ENCODE measurements around the gene OR5H1. TPM values are rescaled to one million over a fixed set of nuclear protein-coding genes. Genes with fewer than 3 reads are reported as not detected.
"Not testable (repeated sequence)": the region's sequence is repeated elsewhere in the genome, so short reads cannot be mapped to it uniquely, and the experiment has no call there.

Gene OR5H1
- total RNA-seq, 2 experiments from 2014 or later: not detected

DNA sequence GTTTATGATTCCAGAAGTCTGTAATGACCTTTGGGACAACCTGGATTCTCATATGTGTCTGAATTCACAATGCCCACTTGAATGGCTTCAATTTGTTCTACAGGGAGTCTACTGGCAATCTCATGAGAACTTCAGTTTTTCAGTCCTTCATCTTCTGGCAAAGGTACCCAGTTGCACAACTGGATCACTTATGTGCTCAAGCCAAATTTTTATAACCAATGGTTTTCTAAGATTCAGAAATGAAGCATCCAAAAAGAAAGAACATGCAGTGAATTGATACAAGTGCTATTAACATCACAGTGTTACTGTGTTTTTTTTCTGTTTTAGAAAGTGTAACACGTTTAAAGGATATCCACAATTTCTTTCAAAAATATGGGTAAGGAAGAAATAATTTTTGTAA lies 16.7 kb downstream of the OR5H1 start, which contains the start of gene OR5H14:
OR5H14 (plus strand) TSS at position 301 of the 400 bp plus-strand sequence. CDS start 1,907 bp downstream, outside the sequence.
- DNase-seq (no peak), ATAC-seq (no peak)
- ChIA-PET CTCF (no interaction called here), POLR2A (no interaction called here)
- Mint-ChIP-seq H3K4me3 (no peak within 1 kb of the TSS), H3K4me1 (no peaks in the 10 kb centered on the region), H3K27ac (no peak within 1 kb of the TSS), H3K36me3 (ENCODE audit: low read depth) (no peaks in the 10 kb centered on the region), H3K27me3 (peaks cover 6% of the 10 kb centered on the region), H3K9me3 (ENCODE audit: low read depth) (peaks cover 5% of the 10 kb centered on the region)
- intact Hi-C loops (cut with DNase I, micrococcal nuclease): no loop called here

DNA sequence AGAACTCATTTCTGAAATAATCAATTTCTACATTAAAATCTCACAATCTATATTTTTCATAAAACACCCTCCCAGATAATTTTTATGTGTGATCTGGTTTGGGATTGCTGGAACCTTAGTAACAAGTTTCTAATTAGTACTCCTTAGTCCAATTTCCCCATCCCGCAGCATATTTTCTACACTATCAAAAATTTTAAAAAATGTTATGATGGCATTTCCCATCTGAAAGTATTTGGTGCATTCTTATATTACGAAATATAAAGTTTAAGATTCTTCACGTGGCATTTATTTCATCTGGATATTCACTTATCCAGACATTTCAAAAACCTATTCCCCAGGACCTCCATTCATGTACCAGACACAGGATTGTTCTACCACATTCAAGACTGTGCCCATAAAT lies 18.2 kb downstream of the OR5H1 start:
- Mint-ChIP-seq H3K4me1 (no peaks in the 10 kb centered on the region), H3K36me3 (ENCODE audit: low read depth) (no peaks in the 10 kb centered on the region), H3K4me3 (no peak overlapping the region), H3K27ac (no peak overlapping the region), H3K9me3 (ENCODE audit: low read depth) (peaks cover 5% of the 10 kb centered on the region), H3K27me3 (peaks cover 3% of the 10 kb centered on the region)
- ATAC-seq (no peak), DNase-seq (no peak)
- ChIA-PET POLR2A (no interaction called here), CTCF (no interaction called here)
- intact Hi-C loops (cut with DNase I, micrococcal nuclease): no loop called here

DNA sequence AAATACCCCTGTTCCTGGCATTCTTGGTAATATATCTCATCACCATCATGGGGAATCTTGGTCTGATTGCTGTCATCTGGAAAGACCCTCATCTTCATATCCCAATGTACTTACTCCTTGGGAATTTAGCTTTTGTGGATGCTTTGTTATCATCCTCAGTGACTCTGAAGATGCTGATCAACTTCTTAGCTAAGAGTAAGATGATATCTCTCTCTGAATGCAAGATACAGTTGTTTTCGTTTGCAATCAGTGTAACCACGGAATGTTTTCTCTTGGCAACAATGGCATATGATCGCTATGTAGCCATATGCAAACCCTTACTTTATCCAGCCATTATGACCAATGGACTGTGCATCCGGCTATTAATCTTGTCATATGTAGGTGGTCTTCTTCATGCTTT lies 18.9 kb downstream of the OR5H1 start:
- H3K27me3 Mint-ChIP-seq; DNase-seq; H3K4me3 Mint-ChIP-seq; CTCF ChIA-PET; H3K9me3 Mint-ChIP-seq (ENCODE audit: low read depth); H3K4me1 Mint-ChIP-seq; intact Hi-C loops (cut with DNase I, micrococcal nuclease); H3K27ac Mint-ChIP-seq; H3K36me3 Mint-ChIP-seq (ENCODE audit: low read depth); POLR2A ChIA-PET; ATAC-seq: not testable (repeated sequence)

DNA sequence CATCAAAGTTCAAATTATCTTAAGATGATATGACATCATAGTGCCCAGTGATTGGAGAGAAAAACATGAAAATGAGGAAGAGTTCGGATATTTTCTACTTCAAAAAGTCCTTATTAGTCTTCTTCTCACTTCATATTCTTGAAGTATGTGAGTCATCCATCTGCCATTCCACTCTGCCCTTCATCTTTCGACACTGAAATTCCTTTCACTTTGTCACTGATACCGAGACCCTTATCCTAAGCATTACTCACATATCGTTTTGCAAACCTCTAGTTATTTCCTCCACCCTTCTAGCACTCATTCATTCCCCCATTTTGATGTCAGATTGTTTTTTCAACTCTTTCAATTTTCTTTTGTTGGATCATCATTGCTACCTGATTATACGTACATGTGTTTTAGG lies 20.7 kb downstream of the OR5H1 start:
- intact Hi-C loops (cut with DNase I, micrococcal nuclease): loop anchor here in 1 of 2 experiments (10.0 kb wide), 1 partner anchor 56 kb away; no protein-coding TSS in a partner anchor
- ChIA-PET POLR2A (no interaction called here), CTCF (no interaction called here)
- Mint-ChIP-seq H3K27me3 (peaks cover 3% of the 10 kb centered on the region), H3K27ac (no peak overlapping the region), H3K4me3 (no peak overlapping the region), H3K4me1 (no peaks in the 10 kb centered on the region), H3K36me3 (ENCODE audit: low read depth) (no peaks in the 10 kb centered on the region), H3K9me3 (ENCODE audit: low read depth) (peaks cover 5% of the 10 kb centered on the region)
- ATAC-seq (no peak), DNase-seq (no peak)

DNA sequence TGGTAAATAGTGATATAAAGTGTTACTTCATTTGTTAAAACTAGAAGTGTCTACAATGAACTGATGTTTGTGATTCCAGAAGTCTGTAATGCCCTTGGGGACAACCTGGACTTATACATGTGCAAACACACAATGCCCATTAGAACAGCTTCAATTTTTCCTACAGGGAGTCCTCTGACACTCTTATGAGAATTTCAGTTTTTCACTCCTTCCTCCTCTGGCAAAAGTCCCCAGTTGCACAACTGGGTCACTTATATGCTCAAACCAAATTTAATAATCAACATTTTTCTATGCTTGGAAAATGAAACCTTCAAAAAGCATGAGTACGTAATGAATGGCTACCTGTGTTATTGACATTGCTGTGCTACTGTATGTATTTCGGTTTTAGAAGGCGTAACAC lies 35.9 kb downstream of the OR5H1 start, which contains the start of gene OR5H15:
OR5H15 (plus strand) TSS at position 301 of the 400 bp plus-strand sequence. CDS start 2,004 bp downstream, outside the sequence.
- no peaks in the 10 kb centered on the region for H3K9me3 Mint-ChIP-seq (ENCODE audit: low read depth)
- no peak within 1 kb of the TSS for H3K27ac Mint-ChIP-seq
- H3K4me1 Mint-ChIP-seq: no peaks in the 10 kb centered on the region
- POLR2A ChIA-PET: no interaction called here
- DNase-seq (no peak), ATAC-seq (no peak)
- CTCF ChIA-PET: no interaction called here
- no peak within 1 kb of the TSS for H3K4me3 Mint-ChIP-seq
- no peaks in the 10 kb centered on the region for H3K36me3 Mint-ChIP-seq (ENCODE audit: low read depth)
- intact Hi-C loops (cut with DNase I, micrococcal nuclease): no loop called here
- peaks cover 4% of the 10 kb centered on the region for H3K27me3 Mint-ChIP-seq

DNA sequence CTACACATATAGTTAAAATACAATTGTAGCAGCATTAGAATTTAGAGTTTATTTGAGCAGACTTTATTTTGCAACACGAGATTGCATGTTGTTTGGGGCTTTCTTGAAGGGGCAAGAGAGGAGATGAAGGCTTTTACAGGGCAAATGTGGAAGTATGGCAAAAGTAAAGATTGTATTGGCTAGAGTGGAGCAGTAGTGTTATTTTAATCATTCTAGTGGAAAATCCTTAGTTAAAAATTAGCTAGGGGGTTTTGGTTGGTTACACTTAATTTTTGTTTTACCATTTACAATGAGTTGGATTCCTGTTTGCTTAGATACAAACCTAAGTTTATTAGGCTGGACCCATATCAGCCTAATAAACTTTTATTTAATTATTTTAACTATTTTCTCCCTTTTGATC lies 40.5 kb downstream of the OR5H1 start:
- DNase-seq: no peak
- CTCF ChIA-PET: interaction anchor here (1.6 kb wide), 1 partner anchor 8 kb away, joined by 4 read pairs; no protein-coding TSS in a partner anchor
- H3K27ac Mint-ChIP-seq: no peak overlapping the region
- H3K27me3 Mint-ChIP-seq: peaks cover 6% of the 10 kb centered on the region
- ATAC-seq: no peak
- H3K4me3 Mint-ChIP-seq: no peak overlapping the region
- H3K4me1 Mint-ChIP-seq: no peaks in the 10 kb centered on the region
- POLR2A ChIA-PET: no interaction called here
- intact Hi-C loops (cut with DNase I, micrococcal nuclease): no loop called here
- peaks cover 2% of the 10 kb centered on the region for H3K9me3 Mint-ChIP-seq (ENCODE audit: low read depth)
- H3K36me3 Mint-ChIP-seq (ENCODE audit: low read depth): no peaks in the 10 kb centered on the region

DNA sequence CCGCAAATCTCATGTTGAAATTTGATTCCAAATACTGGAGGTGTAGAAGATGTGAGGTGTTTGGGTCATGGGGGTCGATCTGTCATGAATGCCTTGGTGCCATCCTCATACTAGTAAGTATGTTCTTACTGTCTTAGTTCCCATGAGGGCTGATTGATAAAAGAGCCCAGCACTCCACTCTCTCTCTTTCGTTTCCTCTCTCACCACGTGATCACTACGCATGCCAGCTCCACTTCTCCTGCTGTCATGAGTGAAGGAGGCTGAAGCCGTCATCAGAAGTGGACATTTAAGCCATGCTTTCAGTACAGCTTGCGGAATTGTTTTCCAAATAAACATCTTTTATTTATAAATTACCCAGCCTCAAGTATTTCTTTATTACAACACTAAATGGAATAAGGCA lies 42.1 kb downstream of the OR5H1 start:
- Mint-ChIP-seq H3K4me1 (no peaks in the 10 kb centered on the region), H3K9me3 (ENCODE audit: low read depth) (peaks cover 2% of the 10 kb centered on the region), H3K27ac (no peak overlapping the region), H3K27me3 (peaks cover 6% of the 10 kb centered on the region), H3K4me3 (no peak overlapping the region), H3K36me3 (ENCODE audit: low read depth) (no peaks in the 10 kb centered on the region)
- intact Hi-C loops (cut with DNase I, micrococcal nuclease): no loop called here
- CTCF ChIA-PET: no interaction called here
- POLR2A ChIA-PET: no interaction called here
- no peak for DNase-seq
- ATAC-seq: no peak

DNA sequence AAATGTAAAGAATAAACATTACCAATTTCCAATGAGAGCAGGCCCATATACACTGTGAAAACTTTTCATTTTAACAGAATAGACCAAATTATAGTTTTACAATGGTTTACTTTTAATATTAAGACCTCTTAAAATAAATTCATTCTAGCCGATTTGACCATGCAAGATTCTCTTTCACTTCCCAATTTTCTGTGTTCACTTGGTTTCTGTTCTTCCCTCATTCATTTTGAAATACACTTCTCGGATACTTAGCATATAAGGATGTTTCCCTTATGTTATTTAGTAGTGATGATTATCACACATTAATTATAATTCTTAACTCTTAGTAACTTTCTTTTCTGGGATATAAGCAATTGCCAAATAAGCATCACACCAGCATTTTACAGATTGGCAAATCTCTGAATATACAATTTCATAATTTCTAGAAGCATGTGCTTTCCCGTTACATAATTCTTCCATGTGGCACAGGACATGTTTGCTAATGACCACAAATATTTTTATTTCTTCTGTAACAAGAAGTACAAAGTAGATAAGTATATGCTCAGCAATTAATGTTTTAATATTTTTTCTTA lies 49.9 kb downstream of the OR5H1 start:
- H3K4me1 Mint-ChIP-seq: no peaks in the 10 kb centered on the region
- no peaks in the 10 kb centered on the region for H3K9me3 Mint-ChIP-seq (ENCODE audit: low read depth)
- no peaks in the 10 kb centered on the region for H3K27me3 Mint-ChIP-seq
- DNase-seq (no peak), ATAC-seq (no peak)
- intact Hi-C loops (cut with DNase I, micrococcal nuclease): loop anchor here in 1 of 2 experiments (10.0 kb wide), 1 partner anchor 414 kb away; the partner anchor contains the start of gene CPOX
- ChIA-PET POLR2A (no interaction called here), CTCF (no interaction called here)
- H3K27ac Mint-ChIP-seq: no peak overlapping the region
- H3K36me3 Mint-ChIP-seq (ENCODE audit: low read depth): no peaks in the 10 kb centered on the region
- no peak overlapping the region for H3K4me3 Mint-ChIP-seq

DNA sequence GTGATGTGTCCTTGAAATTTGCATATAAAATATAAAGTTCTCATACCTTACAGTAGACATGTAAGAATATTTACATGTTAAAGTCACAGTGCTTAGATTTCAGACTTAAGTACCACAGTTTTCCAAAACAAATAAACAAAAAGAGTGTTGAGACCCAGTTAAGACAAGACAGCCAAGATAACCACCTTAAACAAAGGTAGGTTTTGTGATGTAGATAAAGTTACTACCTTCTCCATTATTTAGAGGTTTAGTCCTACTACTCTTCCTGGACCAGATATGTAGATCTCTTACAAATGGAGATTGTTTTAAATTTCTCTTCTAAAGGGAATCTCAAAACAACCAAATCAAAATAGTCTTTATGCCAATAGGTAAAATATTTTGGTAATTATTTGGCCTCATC lies 51.7 kb downstream of the OR5H1 start:
- ChIA-PET POLR2A (no interaction called here), CTCF (interaction anchor here (0.6 kb wide), 1 partner anchor 135 kb away, joined by 3 read pairs; no protein-coding TSS in a partner anchor)
- intact Hi-C loops (cut with DNase I, micrococcal nuclease): loop anchor here (2.0 to 10.0 kb wide), 2 partner anchors 41 to 413 kb away; partner anchors contain the start of gene CPOX (in 1 of the 2)
- Mint-ChIP-seq H3K9me3 (ENCODE audit: low read depth) (no peaks in the 10 kb centered on the region), H3K27ac (no peak overlapping the region), H3K4me1 (no peaks in the 10 kb centered on the region), H3K36me3 (ENCODE audit: low read depth) (no peaks in the 10 kb centered on the region), H3K4me3 (no peak overlapping the region), H3K27me3 (no peaks in the 10 kb centered on the region)
- DNase-seq (no peak), ATAC-seq (no peak)

DNA sequence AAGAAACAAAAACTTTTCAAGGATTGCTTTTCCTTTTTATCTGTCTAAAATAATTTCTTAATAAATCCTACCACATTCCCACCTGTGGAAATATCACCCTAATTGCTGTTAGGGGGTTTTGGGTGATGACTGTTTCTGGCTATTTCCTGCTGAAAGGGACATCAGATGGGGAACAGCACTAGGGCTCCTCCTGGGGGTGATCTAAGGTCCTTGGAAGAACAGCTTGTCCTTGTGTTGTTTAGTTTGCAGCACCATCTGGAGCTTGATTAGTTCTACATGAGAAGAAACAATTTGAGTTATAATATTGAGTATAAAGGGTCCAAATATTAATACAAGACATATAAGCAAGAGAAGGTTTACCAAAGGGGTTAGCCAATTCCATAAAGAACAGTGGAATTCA lies 54.7 kb downstream of the OR5H1 start:
- POLR2A ChIA-PET: no interaction called here
- intact Hi-C loops (cut with DNase I, micrococcal nuclease): loop anchor here in 1 of 2 experiments (2.0 to 10.0 kb wide), 2 partner anchors 146 to 410 kb away; partner anchors contain the start of gene CPOX
- H3K4me3 Mint-ChIP-seq: no peak overlapping the region

More for the DNA sequence above, 54.7 kb downstream of the OR5H1 start:
- Mint-ChIP-seq H3K9me3 (ENCODE audit: low read depth) (no peaks in the 10 kb centered on the region), H3K36me3 (ENCODE audit: low read depth) (no peaks in the 10 kb centered on the region), H3K27ac (no peak overlapping the region), H3K27me3 (no peaks in the 10 kb centered on the region), H3K4me1 (peaks cover 4% of the 10 kb centered on the region)
- ATAC-seq (no peak), DNase-seq (no peak)
- CTCF ChIA-PET: interaction anchor here (0.7 kb wide), 1 partner anchor 284 kb away, joined by 4 read pairs; no protein-coding TSS in a partner anchor
